ENCODE measurements around the gene POM121L2.
"Not testable (repeated sequence)": the region's sequence is repeated elsewhere in the genome, so short reads cannot be mapped to it uniquely, and the experiment has no call there.

Gene POM121L2

GRCh38 chr6:27293436-27294098 lies 18.5 kb downstream of the POM121L2 start:
- no peak for DNase-seq (ENCODE audit: low spot score)

DNA sequence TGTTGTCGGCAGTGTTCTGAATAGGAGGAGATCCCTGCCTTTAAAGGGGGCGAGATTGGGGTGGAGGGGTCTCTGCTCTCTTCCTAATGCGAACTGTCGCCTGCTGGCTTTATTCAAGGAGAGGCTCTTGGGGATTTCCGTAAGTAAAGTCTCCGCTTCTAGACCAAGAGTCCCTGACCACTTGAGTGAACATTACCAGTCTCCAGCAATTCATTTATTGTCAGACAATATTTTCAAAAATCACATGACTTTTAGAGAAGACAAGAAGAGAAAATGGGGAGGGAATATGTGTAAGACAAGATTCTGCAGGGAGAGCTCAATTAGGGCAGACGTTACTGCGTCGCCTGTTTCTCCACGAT lies 21.2 kb downstream of the POM121L2 start:
- DNase-seq (ENCODE audit: low spot score), result no peak

DNA sequence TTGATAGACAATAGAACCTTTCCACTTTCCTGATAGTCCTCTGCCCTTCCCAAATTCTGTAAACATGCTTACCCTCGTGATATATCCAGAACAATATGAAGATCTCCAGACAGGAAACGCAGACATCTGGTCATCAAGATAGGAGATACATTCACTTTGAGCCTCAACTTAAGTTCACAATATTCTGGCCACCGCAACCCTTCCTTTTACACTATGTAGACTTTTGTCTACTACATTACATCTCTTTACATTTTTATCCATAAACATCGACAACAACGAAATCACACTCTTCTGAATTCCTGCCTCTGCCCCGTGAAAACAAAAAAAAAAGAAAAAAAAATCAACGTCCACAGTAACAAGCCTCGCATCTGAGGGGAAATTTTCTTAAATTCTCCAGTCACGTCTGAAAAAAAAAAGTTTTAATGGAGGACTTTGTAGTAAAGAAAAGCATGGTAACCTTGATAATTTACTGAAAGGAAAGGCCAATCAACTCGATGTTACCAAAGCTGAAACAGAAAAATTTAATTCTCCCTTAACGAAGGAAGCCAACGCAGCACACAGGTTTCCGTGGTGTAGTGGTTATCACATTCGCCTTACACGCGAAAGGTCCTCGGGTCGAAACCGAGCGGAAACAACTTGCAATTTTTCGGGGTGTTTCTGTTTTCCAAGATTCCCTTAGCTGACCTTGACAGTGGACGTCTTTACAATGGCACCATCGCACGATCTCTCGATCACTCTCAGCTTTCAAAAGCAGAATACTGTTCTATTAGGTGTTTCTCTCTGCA lies 21.8 kb downstream of the POM121L2 start:
- DNase-seq (ENCODE audit: low spot score), result no peak

GRCh38 chr6:27288136-27289044 lies 23.7 kb downstream of the POM121L2 start:
- no peak for DNase-seq (ENCODE audit: low spot score)

DNA sequence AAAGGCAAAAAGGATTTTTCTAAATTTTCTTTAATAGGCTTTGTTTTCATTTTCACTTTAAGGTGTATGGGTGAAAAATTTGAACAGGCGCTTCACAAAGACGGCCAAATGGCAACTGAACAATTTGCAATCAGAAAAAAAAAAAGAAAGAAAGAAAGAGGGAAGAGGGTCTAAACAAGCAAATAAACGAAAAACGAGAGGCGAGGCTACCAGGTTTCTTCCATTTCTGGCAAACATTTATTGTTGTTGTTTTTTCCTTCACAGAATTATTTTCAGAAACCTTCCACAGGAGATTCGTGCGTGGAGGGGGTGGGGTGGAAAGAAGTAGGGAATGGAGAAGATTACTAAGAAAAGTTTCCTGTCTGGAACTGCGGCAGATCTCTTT lies 24.3 kb downstream of the POM121L2 start:
- no peak for DNase-seq (ENCODE audit: low spot score)

DNA sequence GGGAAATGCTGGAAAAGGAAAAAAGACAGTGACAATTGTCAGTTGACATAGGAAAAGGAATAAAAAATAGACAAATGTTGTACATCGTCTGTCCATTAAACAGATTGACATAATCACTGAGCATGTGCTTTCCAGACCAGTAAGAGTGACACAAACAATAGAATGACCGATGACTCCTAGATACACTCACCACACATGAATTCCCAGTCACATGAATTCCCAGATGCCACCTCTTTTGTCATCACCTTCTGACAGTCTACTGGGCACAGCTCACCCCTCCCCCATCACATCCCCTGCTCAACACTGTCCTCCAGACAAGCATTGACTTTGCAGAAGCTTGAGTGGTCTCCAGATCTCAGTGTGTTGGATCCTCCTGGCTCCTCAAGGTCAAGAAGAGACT lies 25.9 kb downstream of the POM121L2 start:
- DNase-seq (ENCODE audit: low spot score), result no peak

- DNase-seq (ENCODE audit: low spot score), result no peak
Observed at GRCh38 chr6:27283279-27283678, 28.8 kb downstream of the POM121L2 start.

- DNase-seq (ENCODE audit: low spot score), result no peak
Observed at GRCh38 chr6:27281569-27281968, 30.5 kb downstream of the POM121L2 start.

DNA sequence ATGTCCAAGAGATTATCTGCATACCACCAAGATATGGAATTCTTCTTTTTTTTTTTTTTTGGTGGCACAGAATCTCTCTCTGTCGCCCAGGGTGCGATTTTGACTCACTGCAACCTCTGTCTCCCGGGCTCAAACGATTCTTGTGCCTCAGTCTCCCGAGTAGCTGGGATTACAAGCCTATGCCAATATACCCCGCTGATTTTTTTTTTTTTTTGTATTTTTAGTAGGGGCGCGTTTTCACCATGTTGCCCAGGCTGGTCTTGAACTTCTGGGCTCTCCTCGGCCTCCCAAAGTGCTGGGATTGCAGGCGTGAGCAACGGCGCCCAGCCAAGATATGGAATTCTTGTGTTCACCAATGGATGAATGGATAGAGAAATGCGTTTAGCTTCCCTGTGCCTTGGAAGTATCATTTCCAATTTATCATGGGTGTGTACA lies 31.0 kb downstream of the POM121L2 start:
- DNase-seq (ENCODE audit: low spot score), result no peak

- no peak for DNase-seq (ENCODE audit: low spot score)
Observed at GRCh38 chr6:27280540-27281000, 31.5 kb downstream of the POM121L2 start.

- no peak for DNase-seq (ENCODE audit: low spot score)
Observed at GRCh38 chr6:27280064-27280539, 32.0 kb downstream of the POM121L2 start.

GRCh38 chr6:27279513-27280063 lies 32.5 kb downstream of the POM121L2 start:
- no peak for DNase-seq (ENCODE audit: low spot score)

- no peak for DNase-seq (ENCODE audit: low spot score)
Observed at GRCh38 chr6:27275025-27275956, 36.8 kb downstream of the POM121L2 start.

GRCh38 chr6:27273783-27274182 lies 38.3 kb downstream of the POM121L2 start:
- no peak for DNase-seq (ENCODE audit: low spot score)

DNA sequence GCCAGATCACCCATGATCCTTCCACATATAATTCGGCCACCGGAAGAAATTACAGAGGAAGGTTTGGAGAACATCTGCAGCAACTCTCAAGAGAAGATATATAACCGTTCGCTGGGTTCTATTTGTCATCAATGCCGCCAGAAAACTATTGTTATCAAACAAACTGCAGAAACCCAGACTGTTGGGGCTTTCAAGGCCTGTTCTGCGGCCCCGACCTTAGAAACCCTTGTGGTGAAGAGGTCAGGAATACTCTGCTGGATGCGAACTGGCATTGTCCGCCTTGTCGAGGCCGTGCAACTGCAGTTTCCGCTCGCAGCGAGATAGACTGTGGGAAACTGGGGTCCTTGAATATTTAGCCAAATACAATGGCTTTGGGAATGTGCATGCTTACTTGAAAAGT lies 43.3 kb downstream of the POM121L2 start:
- no peak for DNase-seq (ENCODE audit: low spot score)

GRCh38 chr6:27267857-27268434 lies 44.1 kb downstream of the POM121L2 start:
- no peak for DNase-seq (ENCODE audit: low spot score)

DNA sequence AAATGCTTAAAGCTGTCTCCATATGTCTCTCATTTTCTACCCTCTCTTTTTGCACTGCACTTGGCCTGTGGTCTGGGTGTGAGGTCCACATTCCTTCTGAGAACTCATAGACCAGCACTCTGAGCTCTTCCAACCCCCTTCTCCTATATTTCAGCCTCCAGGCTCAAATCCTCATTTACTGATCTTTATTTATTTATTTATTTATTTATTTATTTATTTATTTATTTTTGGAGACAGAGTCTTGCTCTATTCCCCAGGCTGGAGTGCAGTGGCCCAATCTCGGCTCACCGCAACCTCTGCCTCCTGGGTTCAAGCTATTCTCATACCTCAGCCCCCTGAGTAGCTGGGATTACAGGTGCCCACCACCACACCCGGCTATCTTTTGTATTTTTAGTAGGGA lies 45.1 kb downstream of the POM121L2 start:
- not testable (repeated sequence) for DNase-seq (ENCODE audit: low spot score)

GRCh38 chr6:27263886-27264285 lies 48.2 kb downstream of the POM121L2 start:
- no peak for DNase-seq (ENCODE audit: low spot score)

DNA sequence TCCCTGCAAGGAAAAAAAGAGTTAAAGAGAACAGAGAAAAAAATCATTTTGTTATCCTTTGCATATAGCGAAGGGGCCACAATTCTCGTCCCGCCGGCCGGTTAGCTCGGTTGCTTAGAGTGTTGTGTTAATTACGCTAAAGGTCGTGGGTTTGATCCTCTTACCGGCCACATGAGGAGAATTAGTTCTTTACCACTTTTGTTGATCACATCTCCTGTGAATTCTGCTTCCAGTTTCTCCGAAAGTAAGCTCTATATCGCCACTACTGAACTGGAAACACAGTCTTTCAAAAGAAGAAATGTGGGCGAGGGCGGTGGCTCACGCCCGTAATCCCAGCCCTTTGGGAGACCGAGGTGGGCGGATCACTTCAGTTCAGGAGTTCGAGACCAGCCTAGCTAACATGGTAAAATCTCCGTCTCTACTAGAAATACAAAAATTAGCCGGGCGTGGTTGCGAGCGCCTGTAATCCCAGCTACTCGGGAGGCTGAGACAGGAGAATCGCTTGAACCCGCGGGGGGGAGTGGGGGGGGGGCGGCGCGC lies 51.2 kb downstream of the POM121L2 start:
- no peak for DNase-seq (ENCODE audit: low spot score)

DNA sequence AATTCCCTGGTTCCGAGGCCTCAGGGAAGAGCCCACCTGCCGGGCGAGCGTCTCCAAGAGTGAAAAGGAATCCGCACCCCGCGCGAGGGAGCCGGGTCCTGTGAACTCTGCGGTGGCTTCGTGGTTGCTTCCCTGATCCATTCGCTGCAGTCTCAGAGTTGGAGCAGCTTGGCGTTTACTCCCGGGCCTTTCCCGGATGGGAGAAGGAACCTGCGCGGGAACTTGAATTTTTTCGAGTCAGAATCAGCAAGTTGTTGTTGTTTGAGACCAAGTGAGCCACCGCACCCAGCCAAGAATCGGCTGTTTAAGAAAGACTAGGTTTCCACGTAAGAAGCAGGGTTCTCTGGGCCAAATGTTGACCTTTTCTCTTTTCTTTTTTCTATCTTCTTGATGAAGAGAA lies 51.7 kb downstream of the POM121L2 start:
- DNase-seq (ENCODE audit: low spot score), result no peak

Data from CD4-positive, alpha-beta T cell treated with Interleukin-15 for 4 hours (primary cell).